VCaP (cell line): ENCODE results near the gene CPOX.

ENCODE experiments used
- H3K27ac ChIP-seq: fragments of 450-650 bp; 2 replicates; pipeline ENCODE4 v1.5.1; 2017
- TF ChIP-seq, protein P1 (sequence below): fragments of 450-650 bp; conservative IDR thresholded peaks from 2 replicates; pipeline ENCODE4 v1.5.1; 2017; ENCODE audit warnings: mild to moderate bottlenecking, moderate library complexity

The CPOX gene

DNA sequence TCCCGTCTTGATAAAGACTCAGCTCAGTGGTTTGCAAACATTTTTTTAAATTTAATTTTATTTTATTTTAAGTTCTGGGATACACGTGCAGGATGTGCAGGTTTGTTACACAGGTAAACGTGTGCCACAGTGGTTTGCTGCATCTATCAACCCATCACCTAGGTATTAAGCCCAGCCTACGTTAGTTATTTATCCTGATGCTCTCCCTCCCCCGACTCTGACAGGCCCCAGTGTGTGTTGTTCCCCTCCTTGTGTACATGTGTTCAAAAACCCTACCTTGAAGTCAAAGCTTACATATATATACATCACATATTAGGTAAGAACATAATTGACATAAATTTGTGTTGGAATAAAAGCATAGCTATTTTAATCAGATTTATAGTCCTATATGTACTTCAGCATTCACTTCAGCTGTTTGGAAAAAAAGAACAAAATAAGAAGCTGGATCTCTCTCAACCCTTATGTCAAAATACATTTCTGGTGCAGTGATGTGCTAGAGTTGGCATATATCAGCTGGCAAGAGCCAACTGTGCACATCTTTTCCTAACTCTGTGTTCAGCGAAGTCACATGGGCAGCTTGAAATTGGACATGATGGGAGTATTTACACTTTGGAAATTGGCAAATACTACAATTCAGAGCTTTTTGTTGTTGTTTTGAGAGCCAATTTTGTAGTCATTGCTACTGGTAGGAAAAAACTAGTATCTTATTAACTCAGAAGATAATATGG lies 35.1 kb downstream of the CPOX start:
- H3K27ac ChIP-seq: no peak overlapping the region
- TF ChIP-seq, protein P1, sequence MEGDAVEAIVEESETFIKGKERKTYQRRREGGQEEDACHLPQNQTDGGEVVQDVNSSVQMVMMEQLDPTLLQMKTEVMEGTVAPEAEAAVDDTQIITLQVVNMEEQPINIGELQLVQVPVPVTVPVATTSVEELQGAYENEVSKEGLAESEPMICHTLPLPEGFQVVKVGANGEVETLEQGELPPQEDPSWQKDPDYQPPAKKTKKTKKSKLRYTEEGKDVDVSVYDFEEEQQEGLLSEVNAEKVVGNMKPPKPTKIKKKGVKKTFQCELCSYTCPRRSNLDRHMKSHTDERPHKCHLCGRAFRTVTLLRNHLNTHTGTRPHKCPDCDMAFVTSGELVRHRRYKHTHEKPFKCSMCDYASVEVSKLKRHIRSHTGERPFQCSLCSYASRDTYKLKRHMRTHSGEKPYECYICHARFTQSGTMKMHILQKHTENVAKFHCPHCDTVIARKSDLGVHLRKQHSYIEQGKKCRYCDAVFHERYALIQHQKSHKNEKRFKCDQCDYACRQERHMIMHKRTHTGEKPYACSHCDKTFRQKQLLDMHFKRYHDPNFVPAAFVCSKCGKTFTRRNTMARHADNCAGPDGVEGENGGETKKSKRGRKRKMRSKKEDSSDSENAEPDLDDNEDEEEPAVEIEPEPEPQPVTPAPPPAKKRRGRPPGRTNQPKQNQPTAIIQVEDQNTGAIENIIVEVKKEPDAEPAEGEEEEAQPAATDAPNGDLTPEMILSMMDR: no peak

DNA sequence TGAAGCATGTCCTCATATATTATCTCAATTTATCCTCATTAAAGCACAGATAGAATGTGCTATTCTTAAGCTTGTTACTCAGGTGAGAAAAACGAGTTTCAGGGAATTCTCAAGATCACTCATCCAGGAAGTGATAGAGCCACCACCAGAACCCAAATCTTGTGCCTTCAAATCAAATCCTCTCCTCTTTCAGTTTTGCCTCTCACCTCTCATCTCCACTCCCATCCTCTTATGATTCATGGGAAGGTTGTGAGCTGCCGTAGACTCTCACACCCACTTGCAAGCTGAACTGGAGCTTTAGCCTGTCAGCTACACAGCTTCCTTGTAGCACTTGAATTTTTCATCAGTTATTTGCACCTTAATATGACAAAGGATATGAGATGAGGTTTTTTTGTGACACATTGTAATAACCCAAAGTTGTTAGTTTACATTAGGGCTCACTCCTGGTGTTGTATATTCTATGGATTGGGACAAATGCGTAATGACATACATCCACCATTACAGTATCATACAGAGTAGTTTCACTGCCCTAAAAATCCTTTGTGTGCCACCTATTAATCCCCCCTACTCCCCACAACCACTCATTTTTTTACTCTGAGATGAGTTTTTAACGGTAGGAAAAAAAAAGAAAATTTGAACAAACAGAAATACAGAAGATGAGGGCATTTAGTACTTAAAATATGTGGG lies 35.9 kb downstream of the CPOX start:
- H3K27ac ChIP-seq: no peak overlapping the region
- TF ChIP-seq, protein P1: no peak

DNA sequence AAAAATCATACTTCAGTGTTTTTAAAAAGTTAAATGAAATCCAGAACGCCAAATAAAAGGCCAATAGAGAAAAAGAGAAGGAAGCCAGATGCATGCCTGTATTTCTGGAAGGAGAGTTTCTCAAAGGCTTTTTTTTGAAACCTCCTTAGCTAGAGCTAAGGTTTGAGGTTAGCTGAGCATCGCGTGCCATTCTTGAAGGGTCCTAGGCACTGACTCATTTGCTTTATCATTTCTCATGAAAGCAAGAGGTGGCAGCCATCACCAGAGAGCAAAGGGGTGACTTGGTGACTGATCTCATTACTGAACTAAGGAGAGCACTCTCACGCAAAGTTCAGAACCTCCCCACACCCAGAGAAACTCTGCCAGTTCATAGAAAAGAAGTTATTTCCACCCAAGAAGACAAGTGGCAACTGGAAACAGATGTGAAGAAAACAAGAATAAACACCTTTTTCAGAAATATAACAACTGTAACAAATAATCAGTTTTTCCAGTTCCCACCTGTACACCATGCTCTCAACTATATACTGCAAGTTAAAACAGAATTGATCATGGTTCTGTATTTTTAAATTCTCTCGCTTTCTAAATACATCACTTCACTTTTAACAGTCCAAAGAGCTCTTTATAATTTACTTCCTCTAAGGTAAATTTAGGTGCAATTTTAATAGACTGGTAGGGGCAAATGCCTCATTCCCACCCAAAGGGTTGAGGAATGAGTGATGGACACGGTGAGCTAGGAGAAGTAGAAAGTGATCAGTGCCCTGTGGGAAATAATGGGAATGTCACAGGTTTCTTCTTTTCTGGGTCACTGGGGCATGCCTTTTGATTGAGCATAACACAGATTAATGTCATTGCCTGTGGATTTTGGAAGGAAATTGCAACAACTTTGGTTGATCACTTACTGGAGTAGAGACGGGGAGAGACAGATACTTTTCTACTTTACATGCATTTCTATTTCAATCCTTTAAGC lies 37.0 kb downstream of the CPOX start:
- TF ChIP-seq, protein P1: no peak
- H3K27ac ChIP-seq: no peak overlapping the region

DNA sequence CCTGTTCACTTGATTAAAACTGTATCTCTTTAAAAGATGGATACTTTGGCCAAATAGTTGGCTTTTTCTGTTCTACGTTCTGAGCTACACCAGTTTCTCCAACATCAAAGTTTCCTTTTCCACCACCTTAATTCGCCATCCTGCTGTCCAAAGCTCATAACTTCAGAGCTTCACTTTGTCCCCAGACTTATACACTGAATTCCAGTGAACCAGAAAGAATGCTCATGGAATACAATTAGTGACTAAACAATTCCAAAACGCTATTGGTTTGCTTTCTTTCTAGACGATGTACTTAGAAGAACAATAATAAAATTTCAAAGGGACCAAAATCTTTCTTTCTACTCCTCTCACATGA lies 38.4 kb downstream of the CPOX start:
- H3K27ac ChIP-seq: no peak overlapping the region
- TF ChIP-seq, protein P1: no peak

DNA sequence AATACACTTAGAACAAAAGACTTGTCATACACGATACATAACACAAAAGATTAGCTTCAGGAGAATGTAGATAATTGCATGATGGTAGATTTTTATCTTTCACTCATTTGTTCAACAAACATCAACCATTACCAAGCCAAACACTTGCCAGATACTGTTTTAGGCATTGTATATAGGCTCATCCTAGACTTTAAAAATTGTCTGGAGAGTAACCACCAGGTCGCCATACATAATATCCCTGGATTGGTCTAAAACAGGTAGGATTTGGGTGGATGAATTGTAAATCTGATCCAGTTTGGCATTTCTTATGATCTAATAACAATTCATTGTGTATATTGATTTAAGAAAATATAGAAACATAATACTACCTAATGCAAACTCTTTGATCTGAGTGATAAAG lies 38.8 kb downstream of the CPOX start:
- TF ChIP-seq, protein P1: no peak
- no peak overlapping the region for H3K27ac ChIP-seq

DNA sequence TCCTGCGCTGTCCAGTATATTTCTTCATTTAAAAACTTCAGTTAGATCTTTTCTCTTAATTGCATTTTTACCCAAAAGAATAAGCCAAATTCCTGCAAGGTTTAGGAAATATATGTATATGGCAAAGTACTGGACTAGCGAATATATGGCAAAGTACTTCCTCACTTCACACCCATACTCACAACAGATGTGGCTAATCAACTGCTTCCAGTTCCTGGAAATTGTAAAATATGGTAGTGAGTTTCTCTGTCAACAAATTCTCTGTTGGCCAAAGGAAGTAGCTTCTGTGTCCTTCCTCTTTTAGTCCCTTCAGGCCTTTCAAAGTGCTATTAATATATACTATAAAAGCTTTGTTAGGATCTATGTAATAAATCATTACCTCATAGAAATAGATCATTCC lies 39.7 kb downstream of the CPOX start:
- TF ChIP-seq, protein P1: no peak
- H3K27ac ChIP-seq: no peak overlapping the region

DNA sequence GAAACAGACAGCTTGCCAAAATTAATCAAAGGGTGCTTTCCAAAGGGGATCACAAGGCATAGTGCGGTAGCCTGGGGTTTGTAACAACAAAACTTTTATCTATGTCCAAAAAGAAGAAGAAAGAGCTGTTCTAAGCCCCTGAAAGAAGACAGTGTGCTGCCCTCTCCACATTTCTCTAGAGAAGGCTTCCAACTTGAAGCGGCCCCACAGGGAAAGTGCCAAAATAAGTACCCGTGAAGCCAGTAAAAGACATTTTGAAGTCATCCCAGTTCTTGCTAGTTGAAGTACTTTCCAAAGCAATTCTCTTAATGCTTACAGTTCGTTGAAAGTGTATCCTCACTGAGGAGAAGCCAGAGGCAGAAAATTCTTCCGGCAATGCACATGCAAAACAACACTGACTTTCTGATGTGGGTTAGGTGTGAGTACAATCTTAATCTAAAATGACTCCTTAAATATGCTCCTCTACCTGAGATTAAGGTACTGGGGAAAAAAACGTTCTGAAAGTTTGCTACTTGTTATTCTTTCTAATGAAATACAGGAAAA lies 40.3 kb downstream of the CPOX start:
- H3K27ac ChIP-seq: no peak overlapping the region
- TF ChIP-seq, protein P1: no peak
